ENCODE data around the gene KPNA2. TPM values are rescaled to one million over a fixed set of nuclear protein-coding genes. Genes with fewer than 3 reads are reported as not detected.

KPNA2 gene
- total RNA-seq, result 10 to 100 TPM; 12.6 to 50.7 (median 20.4) TPM
- polyA plus RNA-seq, result 10 to 100 TPM; 10.6 to 37.9 TPM
- long read RNA-seq, donor 1, transcript KPNA2-201 (11 exons, 2,181 nt), result major isoform, 16 of 17 reads
- long read RNA-seq, donor 1, partial matches to known transcripts, result 1 of 17 reads
- long read RNA-seq, donor 1, other reads (novel, unspliced or antisense), result 0 of 17 reads
- long read RNA-seq, donor 2, transcript KPNA2-201 (11 exons, 2,181 nt), result major isoform, 110 of 141 reads
- long read RNA-seq, donor 2, partial matches to known transcripts, result 27 of 141 reads
- long read RNA-seq, donor 2, other reads (novel, unspliced or antisense), result 4 of 141 reads
- long read RNA-seq, donor 3, transcript KPNA2-201 (11 exons, 2,181 nt), result major isoform, 26 of 33 reads
- long read RNA-seq, donor 3, partial matches to known transcripts, result 4 of 33 reads
- long read RNA-seq, donor 3, other reads (novel, unspliced or antisense), result 3 of 33 reads

DNA sequence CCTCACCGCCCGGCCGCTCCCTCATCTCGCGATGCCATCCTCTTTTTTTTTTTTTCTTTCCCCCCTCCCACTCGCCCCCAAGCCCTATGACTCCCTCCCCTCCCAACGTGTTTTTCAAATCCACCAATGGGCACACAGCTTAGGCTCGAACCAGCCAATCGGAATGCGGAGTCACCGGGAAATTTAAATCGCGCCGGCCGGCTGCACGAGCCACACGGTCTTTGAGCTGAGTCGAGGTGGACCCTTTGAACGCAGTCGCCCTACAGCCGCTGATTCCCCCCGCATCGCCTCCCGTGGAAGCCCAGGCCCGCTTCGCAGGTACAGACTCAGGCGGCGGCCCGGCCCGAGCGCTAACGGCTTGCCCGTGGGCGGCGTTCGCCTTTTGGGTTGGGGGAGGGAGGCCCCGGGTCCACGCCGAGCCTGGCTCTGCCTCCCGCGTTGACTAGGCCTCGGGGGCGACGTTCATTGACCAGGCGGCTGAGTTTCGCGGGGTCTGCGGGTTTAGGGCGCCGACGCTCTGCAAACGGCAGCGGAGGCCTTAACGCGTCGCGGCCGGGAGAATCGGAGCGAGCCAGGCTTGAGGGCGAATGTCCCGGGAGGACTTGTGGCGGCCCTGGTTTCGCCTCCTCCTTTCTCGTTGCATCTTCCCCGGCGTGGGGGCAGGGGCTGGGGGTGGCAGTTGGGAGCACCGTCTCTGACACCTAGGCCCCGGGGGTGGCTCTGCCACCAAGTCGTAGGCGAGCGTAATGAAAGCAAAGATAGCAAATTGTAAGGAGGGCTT lies at the start of gene KPNA2:
Gene KPNA2 (plus strand): TSS at position 213 of the 781 bp plus-strand sequence. CDS start 1,398 bp downstream, outside the sequence.
- peak; percentile 36 to 91 for TF ChIP-seq POLR2A (IDR thresholded peaks at IDR 0.05)
- TF ChIP-seq, protein P1, sequence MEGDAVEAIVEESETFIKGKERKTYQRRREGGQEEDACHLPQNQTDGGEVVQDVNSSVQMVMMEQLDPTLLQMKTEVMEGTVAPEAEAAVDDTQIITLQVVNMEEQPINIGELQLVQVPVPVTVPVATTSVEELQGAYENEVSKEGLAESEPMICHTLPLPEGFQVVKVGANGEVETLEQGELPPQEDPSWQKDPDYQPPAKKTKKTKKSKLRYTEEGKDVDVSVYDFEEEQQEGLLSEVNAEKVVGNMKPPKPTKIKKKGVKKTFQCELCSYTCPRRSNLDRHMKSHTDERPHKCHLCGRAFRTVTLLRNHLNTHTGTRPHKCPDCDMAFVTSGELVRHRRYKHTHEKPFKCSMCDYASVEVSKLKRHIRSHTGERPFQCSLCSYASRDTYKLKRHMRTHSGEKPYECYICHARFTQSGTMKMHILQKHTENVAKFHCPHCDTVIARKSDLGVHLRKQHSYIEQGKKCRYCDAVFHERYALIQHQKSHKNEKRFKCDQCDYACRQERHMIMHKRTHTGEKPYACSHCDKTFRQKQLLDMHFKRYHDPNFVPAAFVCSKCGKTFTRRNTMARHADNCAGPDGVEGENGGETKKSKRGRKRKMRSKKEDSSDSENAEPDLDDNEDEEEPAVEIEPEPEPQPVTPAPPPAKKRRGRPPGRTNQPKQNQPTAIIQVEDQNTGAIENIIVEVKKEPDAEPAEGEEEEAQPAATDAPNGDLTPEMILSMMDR (IDR thresholded peaks at IDR 0.05), result no peak
- Histone ChIP-seq H3K36me3 (peaks cover 0 to 37% (median 34%) of the 10 kb centered on the region in 9 donors), H3K4me3 (peak within 1 kb of the TSS; percentile 70 to 99 (median 88)), H3K27me3 (no peaks in the 10 kb centered on the region), H3K4me1 (peaks cover 0 to 24% (median 15%) of the 10 kb centered on the region in 12 donors), H3K27ac (peak within 1 kb of the TSS in 11 of 12 donors; percentile 21 to 92 (median 79)), H3K9me3 (no peaks in the 10 kb centered on the region)
- ATAC-seq (peak; percentile 96 to 97 (median 96)), DNase-seq (peak; percentile 94 to 96 (median 95))
- intact Hi-C loops (cut with DNase I), result loop anchor here in 2 of 10 donors (5.0 to 10.0 kb wide), 3 partner anchors 43 to 69 kb away; no protein-coding TSS in a partner anchor
- 0 to 1% (median 0%) methylated on average over 38 to 68 of the region's 72 CpGs for WGBS, 4 donors

DNA sequence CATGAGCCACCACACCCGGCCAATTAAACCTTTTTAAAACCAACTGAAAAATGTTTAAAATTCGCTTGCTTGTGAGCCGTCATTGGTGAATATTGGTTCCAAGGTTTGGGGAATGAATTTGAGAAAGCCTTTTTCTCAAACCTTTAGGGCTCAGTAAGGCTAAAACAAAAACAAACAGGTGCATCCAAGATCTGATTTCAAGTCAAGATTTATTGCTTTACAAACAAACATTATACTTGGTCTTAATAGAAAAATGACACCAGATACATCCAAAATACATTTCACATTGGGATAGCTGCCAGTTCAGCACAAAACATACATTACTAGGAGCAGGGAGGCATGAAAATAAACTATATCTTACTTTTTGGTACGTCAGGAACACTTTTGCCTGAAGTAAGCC lies 44.6 kb upstream of the KPNA2 start:
- H3K4me1 ChIP-seq, result peaks cover 2 to 29% (median 15%) of the 10 kb centered on the region in 12 donors

DNA sequence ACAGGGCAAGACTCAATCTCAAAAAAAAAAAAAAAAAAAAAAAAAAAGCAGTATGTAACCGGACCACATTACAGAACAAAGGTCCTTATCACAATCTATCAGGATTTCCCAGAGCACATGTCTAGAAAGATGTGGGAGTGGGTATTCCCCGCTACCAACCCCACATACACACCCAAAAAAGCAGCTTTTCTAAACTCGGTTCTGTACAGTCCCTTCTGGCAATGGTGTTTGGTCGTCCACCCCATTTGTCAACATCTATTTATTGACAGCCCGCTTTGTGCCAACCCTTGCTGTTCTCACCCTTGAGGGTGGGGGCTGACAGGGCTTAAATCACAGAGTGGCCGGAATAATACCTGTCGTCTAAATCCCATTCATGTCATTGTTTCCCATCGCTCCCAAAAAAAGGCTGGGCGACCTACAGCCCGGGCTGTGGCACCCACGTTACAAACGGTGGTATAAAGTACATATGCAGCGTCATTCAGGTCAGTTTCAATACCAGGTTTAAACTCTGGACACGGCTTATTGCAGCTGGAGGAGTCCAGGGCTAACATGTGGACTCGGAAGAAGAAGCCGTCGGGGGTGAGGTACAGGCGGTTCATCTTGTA lies 42.9 kb upstream of the KPNA2 start:
- Histone ChIP-seq H3K9me3 (no peaks in the 10 kb centered on the region), H3K27ac (peak overlapping the region; percentile 88 to 96 (median 95)), H3K27me3 (peaks cover 0 to 3% (median 0%) of the 10 kb centered on the region in 9 donors), H3K36me3 (peaks cover 0 to 4% (median 0%) of the 10 kb centered on the region in 9 donors), H3K4me1 (peaks cover 2 to 38% (median 15%) of the 10 kb centered on the region in 12 donors), H3K4me3 (peak overlapping the region; percentile 47 to 98 (median 80))
- intact Hi-C loops (cut with DNase I), result loop anchor here in 3 of 10 donors (1.0 to 5.0 kb wide), 5 partner anchors 26 to 45 kb away; partner anchors contain the start of gene KPNA2 (in 1 of the 3)
- WGBS, 4 donors, result 9 to 14% (median 11%) methylated on average over 17 to 18 of the region's 18 CpGs
- TF ChIP-seq, protein P1 (IDR thresholded peaks at IDR 0.05), result no peak
- DNase-seq (peak in 1 of 5 donors; percentile 29), ATAC-seq (peak in 2 of 4 donors; percentile 35 to 53)

More for the DNA sequence above, 44.6 kb upstream of the KPNA2 start:
- ATAC-seq, result no peak
- no peak for DNase-seq
- TF ChIP-seq, protein P1 (IDR thresholded peaks at IDR 0.05), result no peak
- TF ChIP-seq POLR2A (IDR thresholded peaks at IDR 0.05), result no peak
- no peak overlapping the region for H3K27ac ChIP-seq
- WGBS, 4 donors, result 94 to 98% (median 97%) methylated on average over 4 of the region's 4 CpGs
- peaks cover 0 to 3% (median 0%) of the 10 kb centered on the region in 9 donors for H3K27me3 ChIP-seq
- no peaks in the 10 kb centered on the region for H3K9me3 ChIP-seq
- H3K4me3 ChIP-seq, result no peak overlapping the region
- H3K36me3 ChIP-seq, result peaks cover 0 to 4% (median 0%) of the 10 kb centered on the region in 9 donors
- intact Hi-C loops (cut with DNase I), result loop anchor here in 1 of 10 donors (5.0 kb wide), 1 partner anchor 46 kb away; the partner anchor contains the start of gene KPNA2

Data from heart left ventricle (tissue), 16 donors.